Left colon (tissue), 2 donors: ENCODE data around the gene SNRNP25. TPM values are rescaled to one million over a fixed set of nuclear protein-coding genes. Genes with fewer than 3 reads are reported as not detected.

Source experiments
- ATAC-seq: fragments of 200-7000 bp; cut with Tn5 transposase; one replicate; pipeline ENCODE4 v1.9.1; 2020; ENCODE audit warnings: mild to moderate bottlenecking, moderate library complexity
- DNase-seq, 2 donors: peaks; one replicate each; pipeline ENCODE4 v3.0.0-alpha.2; 2020
- intact Hi-C, 2 donors: fragments of 100-400 bp; cut with DNase I in 1 of 2; cut with micrococcal nuclease in 1 of 2; formaldehyde crosslinking; loops; one replicate each; pipeline versions ENCODE4 v1.11.2 to v1.14.0; 2022; cut with DNase I, micrococcal nuclease
- total RNA-seq, 2 donors: library from RNA; stranded (reverse); fragmentation: NEBNext Ultra II Directional; extraction: Animal tissue kit (Norgen Biotek cat#: 25700); gene quantifications; one replicate each; pipeline ENCODE4 v1.2.1, GENCODE V29; 2021
- donor health status: DM: no; HTN: no; CAD: no.
- donor health status: DM: yes; HTN: yes; CAD: no.

Gene SNRNP25
- total RNA-seq, 2 donors from 2014 or later: 20.7 to 24.7 TPM

DNA sequence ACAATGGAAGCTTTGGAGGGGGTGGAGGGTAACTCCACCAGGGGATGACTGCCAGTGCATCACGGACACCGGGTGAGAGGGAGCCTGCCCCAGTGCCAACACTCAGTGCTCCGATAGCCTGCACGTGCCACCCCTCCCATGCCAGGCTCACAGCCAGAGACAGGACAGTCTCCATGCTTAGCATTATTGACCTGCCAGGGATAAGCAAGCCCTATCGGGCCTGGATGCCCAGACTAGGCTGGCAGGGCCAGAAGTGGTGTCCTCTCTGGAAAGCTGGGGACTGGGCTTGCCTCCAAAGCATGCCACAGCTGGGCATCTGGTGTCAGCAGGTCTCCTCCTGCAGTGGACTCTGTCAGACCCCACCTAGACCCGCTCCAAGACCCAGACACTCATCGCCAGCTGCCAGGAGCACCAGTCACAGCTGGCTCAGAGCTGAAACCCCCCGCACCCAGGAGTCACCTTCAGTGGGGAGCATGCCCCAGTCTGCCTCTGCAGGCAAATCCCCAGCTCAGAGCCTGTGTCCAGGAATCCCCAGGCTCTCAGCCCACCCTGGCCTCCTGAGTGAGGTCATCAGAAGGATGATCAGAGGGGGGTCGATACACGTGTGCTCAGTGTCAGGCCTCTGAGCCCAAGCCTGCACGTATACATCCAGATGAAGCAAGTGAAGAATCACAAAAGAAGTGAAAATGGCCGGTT, 20.6 kb downstream of the SNRNP25 start:
- ATAC-seq: no peak
- intact Hi-C loops: no loop called here
- DNase-seq: no peak

DNA sequence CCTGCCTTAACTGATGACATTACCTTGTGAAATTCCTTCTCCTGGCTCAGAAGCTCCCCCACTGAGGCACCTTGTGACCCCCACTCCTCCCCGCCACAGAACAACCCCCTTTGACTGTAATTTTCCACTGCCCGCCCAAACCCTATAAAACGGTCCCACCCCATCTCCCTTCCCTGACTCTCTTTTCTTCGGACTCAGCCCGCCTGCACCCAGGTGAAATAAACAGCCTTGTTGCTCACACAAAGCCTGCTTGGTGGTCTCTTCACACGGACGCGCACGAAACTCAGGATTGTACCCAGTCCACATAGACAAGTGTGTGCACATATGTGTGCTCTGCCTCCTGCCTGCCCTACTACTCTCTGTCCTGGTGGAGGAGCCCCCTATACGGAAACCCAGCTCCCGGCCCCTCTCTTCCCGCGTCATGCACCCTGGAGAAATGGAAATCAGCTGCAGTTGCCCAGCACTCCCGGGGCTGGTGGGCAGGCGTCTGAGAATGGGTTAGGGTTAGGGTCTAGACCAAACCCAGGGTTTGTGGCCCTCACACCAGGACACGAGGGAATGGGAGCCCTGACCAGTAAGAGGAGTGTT, 21.2 kb downstream of the SNRNP25 start:
- intact Hi-C loops: no loop called here
- no peak for ATAC-seq

DNA sequence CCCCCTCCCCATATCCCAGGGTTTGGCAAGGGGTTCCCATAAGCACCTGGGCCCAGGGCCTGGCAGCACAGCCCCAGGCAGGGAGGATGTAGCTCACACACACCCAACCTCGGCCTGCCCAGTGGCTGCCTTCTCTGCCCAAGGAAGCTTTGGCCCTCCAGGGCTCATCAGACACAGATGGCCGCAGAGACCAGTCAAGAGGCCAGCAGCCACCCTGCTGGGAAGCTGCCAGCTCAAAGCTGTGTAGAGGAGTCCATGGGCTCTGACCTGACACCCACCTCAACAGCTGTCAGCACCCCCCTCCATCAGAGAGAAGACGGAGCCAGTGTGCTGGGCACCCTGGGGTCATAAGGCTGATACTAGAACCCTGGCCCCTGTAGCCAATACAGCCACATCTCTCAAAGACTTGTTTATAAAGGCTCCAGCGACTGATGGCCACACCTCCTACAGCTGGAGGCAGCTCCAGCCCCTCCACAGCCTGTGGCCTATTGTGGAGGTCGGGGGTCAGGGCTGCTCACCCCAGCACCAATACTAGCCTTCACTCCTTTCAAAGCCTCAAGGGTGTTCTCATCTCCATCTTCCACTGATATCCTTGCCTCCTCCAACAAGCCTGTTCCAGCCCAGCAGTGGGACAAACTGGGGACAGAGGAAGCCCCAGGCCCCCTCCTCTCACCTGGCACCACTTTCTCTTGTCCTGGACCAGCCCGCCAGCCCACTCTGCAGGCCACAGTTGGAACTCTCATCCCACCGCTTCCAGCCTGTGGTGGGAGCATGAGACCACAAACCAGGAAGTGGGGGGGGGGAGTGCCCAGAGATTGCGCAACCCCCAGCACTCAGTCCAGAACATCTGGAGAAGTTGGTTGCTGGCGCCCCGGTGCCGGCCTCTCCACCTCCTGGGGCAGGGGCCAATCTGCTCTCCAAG, 22.2 kb downstream of the SNRNP25 start:
- intact Hi-C loops: no loop called here
- no peak for ATAC-seq
- DNase-seq: peak; percentile 58 to 68

More for the DNA sequence above, 21.2 kb downstream of the SNRNP25 start:
- DNase-seq: no peak

DNA sequence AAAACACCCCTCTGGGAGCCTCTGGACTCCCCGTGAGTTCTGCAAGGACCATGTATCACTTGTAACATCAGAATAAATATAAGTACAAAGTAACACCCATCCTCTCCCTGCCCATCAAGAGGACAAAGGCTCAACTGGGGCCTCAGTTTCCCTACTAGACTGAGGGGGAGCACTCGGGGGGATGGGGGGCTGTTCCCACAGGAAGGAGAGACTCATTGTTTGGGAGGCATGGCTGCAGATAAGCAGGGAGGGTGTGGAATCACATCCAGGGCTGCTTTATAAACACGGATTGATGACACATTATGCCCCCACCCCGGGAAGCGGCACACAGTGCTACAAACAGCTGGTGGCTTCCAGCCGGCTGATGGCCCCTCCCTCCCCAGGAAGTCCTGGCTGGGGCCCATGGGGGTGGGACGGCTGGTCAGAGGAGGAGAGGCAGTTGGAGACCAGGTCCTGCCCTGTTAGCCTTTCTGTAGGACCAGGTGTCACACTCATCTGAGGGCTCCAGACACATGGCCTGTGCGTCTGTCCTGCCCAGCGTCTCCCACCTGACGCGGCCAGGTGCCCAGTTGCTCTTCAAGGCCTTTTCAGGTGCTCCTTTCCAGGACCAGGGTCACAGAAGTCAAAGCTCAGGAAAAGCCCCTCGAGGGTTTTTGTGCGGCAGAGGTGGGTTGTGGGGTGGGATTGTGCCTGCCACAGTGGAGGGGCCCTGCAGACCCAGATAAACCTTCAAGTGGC, 23.1 kb downstream of the SNRNP25 start:
- intact Hi-C loops: no loop called here
- DNase-seq: peak; percentile 67 to 80
- ATAC-seq: peak; percentile 24

DNA sequence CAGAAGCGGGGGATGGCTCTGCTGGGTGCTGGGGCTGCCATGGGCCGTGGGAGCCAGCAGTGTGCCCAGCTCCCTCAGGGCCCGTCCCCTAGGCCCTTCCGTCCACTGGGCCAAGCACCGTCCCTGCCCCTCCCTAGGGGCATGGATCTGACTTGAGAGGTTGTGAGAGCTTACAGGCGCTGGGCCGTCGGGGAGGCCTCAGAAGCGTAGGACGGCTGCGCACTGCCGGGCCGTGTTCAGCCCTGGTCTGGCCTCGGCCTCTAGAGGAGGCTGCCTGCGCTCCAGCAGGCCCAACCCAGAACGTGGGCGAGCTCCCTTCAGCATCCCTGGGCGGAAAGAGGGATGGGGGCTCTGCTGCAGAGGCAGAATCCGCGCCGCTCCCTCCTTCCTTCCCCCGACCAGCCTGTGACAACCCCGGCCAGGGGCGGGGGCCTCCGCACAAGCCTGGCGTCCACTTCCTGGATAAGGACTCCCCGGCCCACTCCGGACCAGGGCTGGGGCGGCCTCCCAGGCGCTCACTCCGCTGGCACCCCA, 23.7 kb downstream of the SNRNP25 start:
- ATAC-seq (peak; percentile 49), DNase-seq (peak; percentile 59 to 66)

DNA sequence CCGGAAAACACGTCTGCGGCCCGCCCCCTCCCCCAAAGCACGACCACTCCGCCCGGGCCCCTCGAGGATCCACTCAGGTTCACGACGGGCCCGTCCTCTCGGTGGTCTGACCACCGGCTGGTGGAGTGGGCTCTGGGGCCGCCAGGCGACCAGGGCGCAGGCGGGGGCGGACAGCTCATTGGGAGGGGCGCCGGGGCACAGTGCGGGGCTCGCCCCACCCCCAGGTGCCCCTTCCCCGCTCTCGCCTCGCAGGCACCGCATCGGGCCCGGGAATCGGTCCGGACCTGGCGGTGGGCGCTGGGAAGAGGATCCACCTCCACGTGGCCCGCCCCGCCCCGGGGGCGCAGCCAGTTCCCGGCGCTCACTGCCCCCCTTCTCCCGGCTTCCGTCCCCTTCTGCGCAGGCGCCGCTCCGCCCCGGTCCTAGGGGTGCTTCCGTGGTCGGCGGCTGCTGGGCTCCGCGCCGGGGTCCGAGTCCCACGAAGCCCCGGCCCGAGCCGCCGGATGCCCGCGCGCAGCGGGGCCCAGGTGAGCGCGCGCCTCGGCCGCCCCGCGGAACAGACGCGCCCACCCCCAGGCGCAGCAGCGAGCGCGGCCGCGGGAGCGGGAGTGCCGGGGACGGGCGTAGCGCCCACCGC, 24.3 kb downstream of the SNRNP25 start, which contains the start of gene MPG:
MPG (plus strand) TSS at position 419 of the 637 bp plus-strand sequence; CDS start at position 504, 85 bp downstream.
- DNase-seq (peak; percentile 86 to 90), ATAC-seq (peak; percentile 83)
- intact Hi-C loops: no loop called here

More for the DNA sequence above, 23.7 kb downstream of the SNRNP25 start:
- intact Hi-C loops: no loop called here

DNA sequence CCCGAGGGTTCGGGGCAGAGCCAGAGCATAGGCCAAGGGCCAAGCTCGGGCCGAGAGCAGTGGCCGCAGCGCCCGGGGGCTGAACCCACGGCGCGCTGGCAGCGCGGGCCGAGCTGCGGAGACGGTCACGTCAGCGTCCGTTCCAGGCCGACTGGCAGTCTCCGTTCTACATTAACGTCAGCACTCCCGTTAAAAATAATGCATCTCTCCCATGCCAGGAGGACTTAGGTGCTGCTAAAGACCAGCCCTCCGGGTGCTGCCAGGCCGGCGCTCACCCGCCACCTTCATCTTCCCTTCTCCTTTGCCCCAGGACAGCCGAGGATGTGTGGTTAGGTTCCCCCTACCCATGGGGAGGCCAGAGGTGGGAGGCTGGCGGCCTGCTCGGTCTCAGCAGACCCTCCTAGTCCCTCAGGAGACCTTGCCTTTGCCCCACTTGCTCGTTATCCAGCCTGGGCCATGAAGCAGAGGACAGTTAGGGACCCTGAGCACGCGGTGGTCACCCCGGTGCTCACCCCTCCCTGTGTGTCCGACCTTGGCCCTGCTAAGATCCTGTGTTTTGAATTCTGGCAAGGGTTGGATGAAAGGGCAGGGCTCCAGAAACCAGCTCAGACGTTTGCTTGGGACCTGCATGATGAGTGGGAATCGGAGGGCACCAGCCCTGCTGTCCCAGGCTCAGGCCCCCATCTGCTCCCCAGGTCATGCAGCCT, 25.0 kb downstream of the SNRNP25 start:
- DNase-seq: peak in 1 of 2 donors; percentile 57
- intact Hi-C loops: no loop called here
- ATAC-seq: peak; percentile 15

DNA sequence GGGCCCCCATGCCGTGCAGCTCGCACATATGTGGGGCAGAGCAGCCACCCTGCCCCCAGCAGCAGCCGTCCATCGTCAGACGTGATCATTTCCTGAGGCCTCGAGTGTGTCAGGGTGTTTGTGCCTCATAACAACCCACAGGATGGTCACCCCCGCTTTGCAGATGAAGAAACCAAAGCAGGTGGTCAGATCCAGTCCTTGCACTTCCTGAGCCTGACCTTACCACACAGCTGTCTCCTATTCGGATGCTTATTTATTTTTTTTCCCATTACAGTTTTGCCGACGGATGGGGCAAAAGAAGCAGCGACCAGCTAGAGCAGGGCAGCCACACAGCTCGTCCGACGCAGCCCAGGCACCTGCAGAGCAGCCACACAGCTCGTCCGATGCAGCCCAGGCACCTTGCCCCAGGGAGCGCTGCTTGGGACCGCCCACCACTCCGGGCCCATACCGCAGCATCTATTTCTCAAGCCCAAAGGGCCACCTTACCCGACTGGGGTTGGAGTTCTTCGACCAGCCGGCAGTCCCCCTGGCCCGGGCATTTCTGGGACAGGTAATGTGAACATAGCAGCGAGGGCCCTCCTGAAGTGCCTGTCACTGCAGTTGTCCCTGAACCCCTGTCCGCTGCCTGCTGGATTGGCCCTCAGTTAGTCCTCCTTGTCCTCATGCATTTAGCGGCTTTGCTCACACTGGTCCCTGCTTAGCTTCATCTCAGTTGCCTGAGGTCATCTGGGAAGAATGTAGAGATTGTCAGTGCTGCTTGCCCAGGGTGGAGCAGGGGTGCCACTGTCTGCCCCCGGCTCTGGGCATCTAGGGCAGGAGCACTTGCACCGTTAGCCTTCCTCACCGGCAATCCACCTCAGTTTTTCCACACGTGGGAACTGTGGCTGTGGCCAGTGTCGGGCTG, 25.8 kb downstream of the SNRNP25 start:
- ATAC-seq (no peak), DNase-seq (no peak)
- intact Hi-C loops: no loop called here

DNA sequence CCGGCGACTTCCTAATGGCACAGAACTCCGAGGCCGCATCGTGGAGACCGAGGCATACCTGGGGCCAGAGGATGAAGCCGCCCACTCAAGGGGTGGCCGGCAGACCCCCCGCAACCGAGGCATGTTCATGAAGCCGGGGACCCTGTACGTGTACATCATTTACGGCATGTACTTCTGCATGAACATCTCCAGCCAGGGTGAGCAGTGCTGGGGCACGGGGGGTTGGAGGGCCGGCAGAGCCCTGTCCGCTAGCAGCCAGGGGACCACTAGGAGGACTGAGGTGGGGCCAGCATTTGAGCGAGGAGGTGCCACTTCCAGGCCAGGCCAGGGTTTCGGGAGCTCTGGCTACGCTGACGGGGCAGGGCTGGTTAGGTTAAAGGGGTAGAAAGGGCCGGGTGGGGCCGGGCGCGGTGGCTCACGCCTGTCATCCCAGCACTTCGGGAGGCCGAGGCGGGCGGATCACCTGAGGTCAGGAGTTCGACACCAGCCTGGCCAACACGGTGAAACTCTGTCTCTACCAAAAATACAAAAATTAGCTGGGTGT, 29.5 kb downstream of the SNRNP25 start:
- intact Hi-C loops: no loop called here
- DNase-seq (no peak), ATAC-seq (no peak)

DNA sequence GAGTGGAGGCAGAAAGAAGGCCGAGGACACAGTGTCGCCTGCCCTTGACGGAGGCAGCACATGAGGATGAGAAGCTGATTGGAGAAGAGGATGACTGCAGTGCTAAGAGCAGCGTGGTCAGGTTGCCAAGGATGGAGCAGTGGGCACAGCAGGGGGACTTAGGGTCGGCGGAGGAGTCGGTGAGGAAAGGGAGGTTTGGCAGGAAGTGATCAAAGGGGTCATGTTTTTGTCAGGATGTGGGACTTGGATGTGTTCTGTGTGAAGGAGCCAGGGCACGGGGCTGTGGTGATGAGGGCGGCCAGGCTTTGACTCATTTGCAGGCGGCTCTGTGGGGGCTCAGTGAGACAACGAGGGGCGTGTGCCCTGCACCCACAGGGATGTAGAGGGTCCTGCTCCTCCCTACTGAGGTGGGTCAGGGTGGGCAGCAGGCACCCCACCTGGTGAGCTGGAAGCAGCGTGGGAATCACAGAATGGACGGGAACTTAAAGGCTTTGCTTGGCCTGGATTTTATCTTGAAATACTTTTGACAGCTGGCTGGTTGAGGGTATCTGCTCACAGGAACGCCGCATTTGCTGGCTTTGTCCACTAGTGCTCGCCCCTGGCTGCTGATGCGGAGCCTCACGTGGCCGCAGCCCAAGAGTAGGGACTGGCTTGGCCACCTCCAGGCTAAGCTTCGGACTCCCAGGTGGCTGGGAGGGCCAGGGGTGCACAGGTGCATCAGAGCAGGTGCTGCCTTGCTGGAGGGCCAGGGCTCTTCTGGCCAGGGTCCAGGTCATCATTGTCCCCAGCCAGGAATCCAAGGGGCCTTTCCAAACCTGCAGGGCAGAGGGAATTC, 30.4 kb downstream of the SNRNP25 start:
- intact Hi-C loops: no loop called here
- DNase-seq: no peak
- no peak for ATAC-seq

DNA sequence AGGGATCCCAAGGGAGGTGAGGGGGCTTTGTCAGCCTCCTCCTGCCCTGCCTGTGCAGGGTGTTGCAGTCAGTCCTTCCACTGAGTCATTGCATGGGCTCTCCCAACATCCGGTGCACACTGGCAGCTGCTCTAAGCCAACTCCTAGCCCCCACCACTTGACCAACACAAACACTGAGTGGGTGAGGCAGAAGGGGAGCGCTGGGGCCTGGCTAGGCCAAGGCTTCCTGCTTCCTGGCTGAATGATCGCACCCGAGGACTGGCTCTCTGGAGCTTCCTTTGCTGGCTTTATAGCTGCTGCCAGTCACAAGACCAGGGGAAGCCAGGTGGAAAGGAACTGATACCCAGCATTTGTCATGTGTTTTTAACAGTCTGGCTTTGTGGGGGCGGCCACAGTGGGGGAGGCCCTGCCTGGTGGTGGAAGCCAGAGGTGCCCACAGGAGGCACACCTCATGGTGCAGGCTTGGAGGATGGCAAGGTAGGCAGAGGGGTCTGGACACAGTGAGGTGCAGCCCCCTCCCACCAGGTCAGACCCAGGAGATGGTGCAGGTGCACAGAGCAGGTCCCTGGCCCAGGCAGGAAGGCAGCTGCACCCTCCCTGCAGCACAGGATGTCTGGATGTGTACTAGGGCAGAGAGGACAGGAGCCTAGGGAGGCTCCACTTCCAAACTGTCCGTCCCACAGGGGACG, 31.2 kb downstream of the SNRNP25 start:
- intact Hi-C loops: no loop called here
- peak; percentile 43 for ATAC-seq
- no peak for DNase-seq

DNA sequence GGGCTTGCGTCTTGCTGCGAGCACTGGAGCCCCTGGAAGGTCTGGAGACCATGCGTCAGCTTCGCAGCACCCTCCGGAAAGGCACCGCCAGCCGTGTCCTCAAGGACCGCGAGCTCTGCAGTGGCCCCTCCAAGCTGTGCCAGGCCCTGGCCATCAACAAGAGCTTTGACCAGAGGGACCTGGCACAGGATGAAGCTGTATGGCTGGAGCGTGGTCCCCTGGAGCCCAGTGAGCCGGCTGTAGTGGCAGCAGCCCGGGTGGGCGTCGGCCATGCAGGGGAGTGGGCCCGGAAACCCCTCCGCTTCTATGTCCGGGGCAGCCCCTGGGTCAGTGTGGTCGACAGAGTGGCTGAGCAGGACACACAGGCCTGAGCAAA, 31.8 kb downstream of the SNRNP25 start:
- no peak for ATAC-seq
- intact Hi-C loops: no loop called here
- DNase-seq: no peak

DNA sequence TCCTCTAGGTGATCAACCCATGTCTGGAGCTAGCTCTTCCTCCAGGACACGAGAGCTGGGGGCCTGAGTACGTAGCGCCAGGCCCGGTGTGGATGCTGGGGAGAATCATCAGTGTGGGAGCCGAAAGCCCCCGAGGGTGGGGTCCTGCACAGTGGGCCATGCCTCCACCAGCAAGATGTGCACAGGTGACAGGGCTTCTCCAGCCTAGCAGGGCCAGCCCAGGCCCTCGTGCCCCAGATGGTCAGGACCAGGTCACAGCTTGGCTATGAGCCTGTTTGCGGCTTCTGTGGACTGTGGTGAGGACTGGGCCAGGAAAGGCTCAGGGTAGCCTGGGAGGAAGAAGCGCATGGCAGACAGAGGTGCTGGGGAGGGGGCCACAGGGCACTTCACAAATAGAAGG, 32.2 kb downstream of the SNRNP25 start:
- ATAC-seq (no peak), DNase-seq (no peak)
- intact Hi-C loops: no loop called here

DNA sequence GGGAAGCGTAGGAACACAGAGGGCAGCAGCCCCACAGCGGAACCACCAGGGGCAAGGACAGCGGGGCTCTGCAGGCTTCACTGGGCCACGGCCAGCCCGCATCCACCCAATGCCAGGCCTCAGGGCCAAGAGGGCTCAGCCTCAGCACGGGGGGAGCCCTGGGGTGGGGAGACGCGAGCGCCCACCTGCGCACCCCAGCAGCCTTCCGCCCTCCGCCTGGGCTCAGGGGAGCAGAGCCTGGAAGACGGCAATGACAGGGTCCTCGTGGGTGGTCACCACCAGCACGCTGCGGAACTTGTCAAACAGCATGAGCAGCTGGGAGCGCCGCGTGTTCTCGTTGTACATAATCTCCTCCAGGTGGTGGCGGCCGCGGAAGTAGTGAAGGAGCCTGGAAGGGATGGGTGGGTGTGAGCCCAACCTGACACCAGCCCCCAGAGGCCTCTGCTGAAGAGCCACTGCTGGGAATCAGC, 32.9 kb downstream of the SNRNP25 start:
- no peak for ATAC-seq
- intact Hi-C loops: no loop called here
- no peak for DNase-seq

DNA sequence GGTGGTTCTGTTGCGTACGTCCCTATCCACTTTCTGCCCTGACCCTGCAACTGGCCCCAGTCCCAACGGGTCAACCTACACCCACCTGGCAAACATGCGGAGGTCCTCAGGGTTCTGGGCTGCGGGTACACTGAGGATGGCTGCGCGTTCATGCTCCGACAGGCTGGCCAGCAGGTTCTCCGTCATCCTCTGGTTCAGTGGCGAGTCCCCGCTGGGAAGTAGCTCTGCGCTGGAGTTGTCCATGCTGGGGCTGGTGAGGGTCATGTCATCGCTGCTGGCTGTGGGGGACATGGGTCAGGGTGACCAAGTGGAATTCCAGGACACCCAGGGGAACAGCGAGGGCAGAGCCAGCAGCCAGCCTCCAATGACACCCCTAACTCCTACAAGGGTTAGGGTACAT, 35.0 kb downstream of the SNRNP25 start:
- ATAC-seq (no peak), DNase-seq (no peak)
- intact Hi-C loops: no loop called here
